LHCN-M2 (cell line): ENCODE results near the gene RUNX2. TPM values are rescaled to one million over a fixed set of nuclear protein-coding genes. Genes with fewer than 3 reads are reported as not detected.

Source experiments
- DNase-seq: peaks from one replicate; pipeline ENCODE4 v3.0.0-alpha.2; 2012; ENCODE audit warnings: low read depth
- total RNA-seq: library from RNA; depleted of rRNA; stranded (reverse); fragments of >200 nt; gene quantifications from 2 replicates; pipeline ENCODE4 v1.2.3, GENCODE V29; 2014

Gene RUNX2
- total RNA-seq, 1 experiment from 2014 or later, result 27.7 TPM

- DNase-seq, result peak; percentile 75
Observed at GRCh38 chr6:45432977-45433376, 104.8 kb downstream of the RUNX2 start.

GRCh38 chr6:45433533-45434380 lies 105.6 kb downstream of the RUNX2 start:
- DNase-seq, result no peak

- no peak for DNase-seq
Observed at GRCh38 chr6:45434381-45434700, 106.2 kb downstream of the RUNX2 start.

- peak; percentile 79 for DNase-seq
Observed at GRCh38 chr6:45436544-45437438, 108.7 kb downstream of the RUNX2 start.

GRCh38 chr6:45437439-45437815 lies 109.3 kb downstream of the RUNX2 start:
- no peak for DNase-seq

- no peak for DNase-seq
Observed at GRCh38 chr6:45438151-45438550, 110.0 kb downstream of the RUNX2 start.

- DNase-seq, result peak; percentile 93
Observed at GRCh38 chr6:45438849-45439406, 110.8 kb downstream of the RUNX2 start.

GRCh38 chr6:45439459-45439858 lies 111.3 kb downstream of the RUNX2 start:
- no peak for DNase-seq

GRCh38 chr6:45439861-45440388 lies 111.8 kb downstream of the RUNX2 start:
- DNase-seq, result no peak

GRCh38 chr6:45441851-45442453 lies 113.8 kb downstream of the RUNX2 start:
- peak; percentile 72 for DNase-seq

- no peak for DNase-seq
Observed at GRCh38 chr6:45442716-45443115, 114.6 kb downstream of the RUNX2 start.

GRCh38 chr6:45445364-45445748 lies 117.2 kb downstream of the RUNX2 start:
- no peak for DNase-seq

GRCh38 chr6:45445749-45446549 lies 117.8 kb downstream of the RUNX2 start:
- peak; percentile 99 for DNase-seq

- DNase-seq, result no peak
Observed at GRCh38 chr6:45447005-45447404, 118.9 kb downstream of the RUNX2 start.

GRCh38 chr6:45447716-45448115 lies 119.6 kb downstream of the RUNX2 start:
- no peak for DNase-seq

GRCh38 chr6:45448417-45449389 lies 120.6 kb downstream of the RUNX2 start:
- no peak for DNase-seq

GRCh38 chr6:45450132-45450531 lies 122.0 kb downstream of the RUNX2 start:
- DNase-seq, result no peak

- no peak for DNase-seq
Observed at GRCh38 chr6:45450831-45451230, 122.7 kb downstream of the RUNX2 start.
